Thoracic aorta (tissue), 2 donors: ENCODE measurements around the gene KCNQ5. TPM values are rescaled to one million over a fixed set of nuclear protein-coding genes. Genes with fewer than 3 reads are reported as not detected.
"Not testable (repeated sequence)": the region's sequence is repeated elsewhere in the genome, so short reads cannot be mapped to it uniquely, and the experiment has no call there.

Experiments
- ATAC-seq: fragments of 150-250 bp; one replicate; pipeline ENCODE4 v1.8.0; 2017; ENCODE audit warnings: low read depth; ENCODE audit not compliant: insufficient number of reproducible peaks, low FRiP score
- DNase-seq: peaks from one replicate; pipeline ENCODE4 v3.0.0-alpha.2; 2020; ENCODE audit warnings: low spot score
- H3K27ac ChIP-seq, 2 donors: fragments of 200-600 bp; sonication (generic); 1 replicate in 1 of 2; 2 replicates in 1 of 2; pipeline ENCODE4 v1.5.1; 2016; ENCODE audit warnings: mild to moderate bottlenecking in 2 of 2, moderate library complexity in 2 of 2
- H3K27me3 ChIP-seq: fragments of 200-600 bp; sonication (generic); replicated peaks from 2 replicates; pipeline ENCODE4 v1.6.0; 2016; ENCODE audit warnings: mild to moderate bottlenecking; ENCODE audit not compliant: insufficient read depth
- H3K36me3 ChIP-seq: fragments of 200-600 bp; sonication (generic); one replicate; pipeline ENCODE4 v1.5.1; 2016
- H3K4me1 ChIP-seq, 2 donors: fragments of 200-600 bp; sonication (generic); 1 replicate in 1 of 2; 2 replicates in 1 of 2; pipeline versions ENCODE4 v1.5.1 to v1.6.0; 2016; ENCODE audit warnings: low read depth in 2 of 2, mild to moderate bottlenecking in 1 of 2; ENCODE audit not compliant: control insufficient read depth in 1 of 2
- H3K4me3 ChIP-seq: fragments of 200-600 bp; sonication (generic); 2 replicates; pipeline ENCODE4 v1.5.1; 2016; ENCODE audit warnings: mild to moderate bottlenecking
- H3K9me3 ChIP-seq: fragments of 200-600 bp; sonication (generic); 2 replicates; pipeline ENCODE4 v1.5.1; 2016
- CTCF ChIP-seq: fragments of 200-600 bp; sonication (generic); IDR thresholded peaks from one replicate; pipeline ENCODE4 v1.5.1; 2019; ENCODE audit warnings: antibody characterized with exemption
- total RNA-seq, 2 donors: library from RNA; depleted of rRNA; stranded (reverse); fragments of >200 nt; gene quantifications; one replicate each; pipeline versions ENCODE4 v1.1.0 to v1.2.3, GENCODE V29; 2016

KCNQ5 gene
- total RNA-seq, 2 donors from 2014 or later = 7.3 to 8.5 TPM

- no peak for DNase-seq
- Histone ChIP-seq H3K27me3 (no peaks in the 10 kb centered on the region), H3K36me3 (no peaks in the 10 kb centered on the region), H3K4me1 (peaks cover 4 to 10% of the 10 kb centered on the region in 2 donors), H3K9me3 (no peaks in the 10 kb centered on the region), H3K4me3 (no peak overlapping the region), H3K27ac (no peak overlapping the region)
- no peak for TF ChIP-seq CTCF
- no peak for ATAC-seq
These were observed 353.5 kb downstream of the KCNQ5 start for GRCh38 chr6:72975352-72975752.

- Histone ChIP-seq H3K4me1 (peaks cover 4 to 10% of the 10 kb centered on the region in 2 donors), H3K27ac (peak overlapping the region in 1 of 2 donors; percentile 9), H3K4me3 (no peak overlapping the region), H3K36me3 (no peaks in the 10 kb centered on the region), H3K27me3 (no peaks in the 10 kb centered on the region), H3K9me3 (no peaks in the 10 kb centered on the region)
- ATAC-seq (no peak), DNase-seq (no peak)
- no peak for TF ChIP-seq CTCF
These were observed 354.6 kb downstream of the KCNQ5 start for GRCh38 chr6:72976484-72976883.

- no peak for TF ChIP-seq CTCF
- Histone ChIP-seq H3K27ac (no peak overlapping the region), H3K36me3 (no peaks in the 10 kb centered on the region), H3K4me1 (peaks cover 4 to 10% of the 10 kb centered on the region in 2 donors), H3K4me3 (no peak overlapping the region), H3K9me3 (no peaks in the 10 kb centered on the region), H3K27me3 (no peaks in the 10 kb centered on the region)
- no peak for DNase-seq
- ATAC-seq = no peak
These were observed 355.2 kb downstream of the KCNQ5 start for GRCh38 chr6:72977114-72977513.

GRCh38 chr6:72978808-72979207, 356.9 kb downstream of the KCNQ5 start:
- not testable (repeated sequence) for DNase-seq, ATAC-seq, H3K27me3 ChIP-seq

GRCh38 chr6:72984189-72984831, 362.4 kb downstream of the KCNQ5 start:
- not testable (repeated sequence) for H3K4me1 ChIP-seq, H3K9me3 ChIP-seq, H3K27ac ChIP-seq, H3K36me3 ChIP-seq, H3K4me3 ChIP-seq, DNase-seq, ATAC-seq, H3K27me3 ChIP-seq

More at GRCh38 chr6:72978808-72979207, 356.9 kb downstream of the KCNQ5 start:
- H3K4me1 ChIP-seq, H3K36me3 ChIP-seq, H3K27ac ChIP-seq, H3K4me3 ChIP-seq, H3K9me3 ChIP-seq: not testable (repeated sequence)

- no peak overlapping the region for H3K27ac ChIP-seq
- H3K4me1 ChIP-seq = no peaks in the 10 kb centered on the region
- no peaks in the 10 kb centered on the region for H3K27me3 ChIP-seq
- H3K36me3 ChIP-seq = no peaks in the 10 kb centered on the region
- H3K9me3 ChIP-seq = no peaks in the 10 kb centered on the region
- no peak for ATAC-seq
- no peak for DNase-seq
- H3K4me3 ChIP-seq = no peak overlapping the region
- no peak for TF ChIP-seq CTCF
These were observed 363.3 kb downstream of the KCNQ5 start for GRCh38 chr6:72984981-72985665.
